ENCODE measurements around the gene ANKRD16. TPM values are rescaled to one million over a fixed set of nuclear protein-coding genes. Genes with fewer than 3 reads are reported as not detected.
A peak's percentile ranks its signal among the peaks of the same experiment; 100 is the strongest.

ANKRD16 gene
- total RNA-seq, 1 experiment from 2014 or later = 12.2 TPM

DNA sequence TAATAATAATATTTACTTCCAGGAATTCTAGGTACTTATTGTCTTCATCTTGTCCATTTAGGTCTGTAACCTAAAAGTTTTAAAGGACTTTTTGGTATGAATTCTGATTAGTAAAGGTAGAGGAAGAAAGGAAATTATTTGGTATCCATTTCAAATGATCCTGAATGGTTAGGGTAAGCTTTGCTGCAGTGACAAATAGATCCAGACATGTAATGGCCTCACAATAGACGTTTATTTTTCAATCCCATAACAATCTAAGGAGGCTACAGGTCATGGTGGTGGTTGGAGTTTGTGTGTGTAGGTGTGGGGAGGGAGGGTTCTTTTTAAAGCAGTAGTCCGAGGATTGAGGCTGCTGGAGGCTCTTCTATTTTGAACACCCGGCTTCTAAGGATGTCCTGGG lies 5.7 kb upstream of the ANKRD16 start:
- Mint-ChIP-seq H3K9me3 (peaks cover 8% of the 10 kb centered on the region; the same call in 1 of the 2 replicates), H3K4me1 (peaks cover 18% of the 10 kb centered on the region), H3K27ac (0 out of 2 replicates have a peak overlapping the region, but pooled peaks have one; percentile 28), H3K36me3 (peaks cover 34% of the 10 kb centered on the region), H3K27me3 (ENCODE audit: low read depth) (no peaks in the 10 kb centered on the region), H3K4me3 (no peak overlapping the region)
- CTCF ChIA-PET = no interaction called here
- POLR2A ChIA-PET = no interaction called here
- DNase-seq (ENCODE audit: low spot score) (no peak), ATAC-seq (no peak)
- TF ChIP-seq, protein P1, sequence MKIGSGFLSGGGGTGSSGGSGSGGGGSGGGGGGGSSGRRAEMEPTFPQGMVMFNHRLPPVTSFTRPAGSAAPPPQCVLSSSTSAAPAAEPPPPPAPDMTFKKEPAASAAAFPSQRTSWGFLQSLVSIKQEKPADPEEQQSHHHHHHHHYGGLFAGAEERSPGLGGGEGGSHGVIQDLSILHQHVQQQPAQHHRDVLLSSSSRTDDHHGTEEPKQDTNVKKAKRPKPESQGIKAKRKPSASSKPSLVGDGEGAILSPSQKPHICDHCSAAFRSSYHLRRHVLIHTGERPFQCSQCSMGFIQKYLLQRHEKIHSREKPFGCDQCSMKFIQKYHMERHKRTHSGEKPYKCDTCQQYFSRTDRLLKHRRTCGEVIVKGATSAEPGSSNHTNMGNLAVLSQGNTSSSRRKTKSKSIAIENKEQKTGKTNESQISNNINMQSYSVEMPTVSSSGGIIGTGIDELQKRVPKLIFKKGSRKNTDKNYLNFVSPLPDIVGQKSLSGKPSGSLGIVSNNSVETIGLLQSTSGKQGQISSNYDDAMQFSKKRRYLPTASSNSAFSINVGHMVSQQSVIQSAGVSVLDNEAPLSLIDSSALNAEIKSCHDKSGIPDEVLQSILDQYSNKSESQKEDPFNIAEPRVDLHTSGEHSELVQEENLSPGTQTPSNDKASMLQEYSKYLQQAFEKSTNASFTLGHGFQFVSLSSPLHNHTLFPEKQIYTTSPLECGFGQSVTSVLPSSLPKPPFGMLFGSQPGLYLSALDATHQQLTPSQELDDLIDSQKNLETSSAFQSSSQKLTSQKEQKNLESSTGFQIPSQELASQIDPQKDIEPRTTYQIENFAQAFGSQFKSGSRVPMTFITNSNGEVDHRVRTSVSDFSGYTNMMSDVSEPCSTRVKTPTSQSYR (CRISPR knock-in tag; IDR thresholded peaks at IDR 0.05) = no peak
- TF ChIP-seq, protein P2, sequence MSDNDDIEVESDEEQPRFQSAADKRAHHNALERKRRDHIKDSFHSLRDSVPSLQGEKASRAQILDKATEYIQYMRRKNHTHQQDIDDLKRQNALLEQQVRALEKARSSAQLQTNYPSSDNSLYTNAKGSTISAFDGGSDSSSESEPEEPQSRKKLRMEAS (CRISPR knock-in tag; IDR thresholded peaks at IDR 0.05) = no peak
- TF ChIP-seq, protein P3, sequence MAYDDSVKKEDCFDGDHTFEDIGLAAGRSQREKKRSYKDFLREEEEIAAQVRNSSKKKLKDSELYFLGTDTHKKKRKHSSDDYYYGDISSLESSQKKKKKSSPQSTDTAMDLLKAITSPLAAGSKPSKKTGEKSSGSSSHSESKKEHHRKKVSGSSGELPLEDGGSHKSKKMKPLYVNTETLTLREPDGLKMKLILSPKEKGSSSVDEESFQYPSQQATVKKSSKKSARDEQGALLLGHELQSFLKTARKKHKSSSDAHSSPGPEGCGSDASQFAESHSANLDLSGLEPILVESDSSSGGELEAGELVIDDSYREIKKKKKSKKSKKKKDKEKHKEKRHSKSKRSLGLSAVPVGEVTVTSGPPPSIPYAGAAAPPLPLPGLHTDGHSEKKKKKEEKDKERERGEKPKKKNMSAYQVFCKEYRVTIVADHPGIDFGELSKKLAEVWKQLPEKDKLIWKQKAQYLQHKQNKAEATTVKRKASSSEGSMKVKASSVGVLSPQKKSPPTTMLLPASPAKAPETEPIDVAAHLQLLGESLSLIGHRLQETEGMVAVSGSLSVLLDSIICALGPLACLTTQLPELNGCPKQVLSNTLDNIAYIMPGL (CRISPR knock-in tag; IDR thresholded peaks at IDR 0.05) = no peak

DNA sequence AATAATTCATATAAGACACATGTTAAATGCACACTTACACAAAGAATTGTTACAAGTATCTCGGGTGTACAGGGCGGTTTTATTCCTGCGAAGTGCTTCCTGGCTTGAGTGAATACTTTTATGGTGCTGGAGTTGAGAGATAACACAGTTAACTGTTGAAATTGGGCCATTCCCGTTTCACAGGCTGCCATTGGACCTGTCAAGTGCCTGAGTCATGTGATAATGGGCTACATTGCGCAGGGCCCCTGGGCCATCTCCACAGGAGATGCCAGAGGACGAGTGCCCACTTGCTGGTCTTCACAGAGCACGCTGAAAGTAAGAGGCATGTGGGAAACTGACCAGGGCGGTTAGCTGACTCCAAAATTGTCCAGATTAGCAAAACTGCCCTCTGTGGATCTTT lies 5.2 kb upstream of the ANKRD16 start:
- H3K27ac Mint-ChIP-seq = no peak overlapping the region; the same call in 1 of the 2 replicates
- H3K27me3 Mint-ChIP-seq (ENCODE audit: low read depth) = no peaks in the 10 kb centered on the region
- peaks cover 34% of the 10 kb centered on the region for H3K36me3 Mint-ChIP-seq
- H3K4me3 Mint-ChIP-seq = no peak overlapping the region
- ChIA-PET POLR2A (no interaction called here), CTCF (no interaction called here)
- H3K9me3 Mint-ChIP-seq = peaks cover 8% of the 10 kb centered on the region; the same call in 1 of the 2 replicates
- DNase-seq (ENCODE audit: low spot score) = no peak
- ATAC-seq = no peak
- peaks cover 18% of the 10 kb centered on the region for H3K4me1 Mint-ChIP-seq
- TF ChIP-seq, protein P4, sequence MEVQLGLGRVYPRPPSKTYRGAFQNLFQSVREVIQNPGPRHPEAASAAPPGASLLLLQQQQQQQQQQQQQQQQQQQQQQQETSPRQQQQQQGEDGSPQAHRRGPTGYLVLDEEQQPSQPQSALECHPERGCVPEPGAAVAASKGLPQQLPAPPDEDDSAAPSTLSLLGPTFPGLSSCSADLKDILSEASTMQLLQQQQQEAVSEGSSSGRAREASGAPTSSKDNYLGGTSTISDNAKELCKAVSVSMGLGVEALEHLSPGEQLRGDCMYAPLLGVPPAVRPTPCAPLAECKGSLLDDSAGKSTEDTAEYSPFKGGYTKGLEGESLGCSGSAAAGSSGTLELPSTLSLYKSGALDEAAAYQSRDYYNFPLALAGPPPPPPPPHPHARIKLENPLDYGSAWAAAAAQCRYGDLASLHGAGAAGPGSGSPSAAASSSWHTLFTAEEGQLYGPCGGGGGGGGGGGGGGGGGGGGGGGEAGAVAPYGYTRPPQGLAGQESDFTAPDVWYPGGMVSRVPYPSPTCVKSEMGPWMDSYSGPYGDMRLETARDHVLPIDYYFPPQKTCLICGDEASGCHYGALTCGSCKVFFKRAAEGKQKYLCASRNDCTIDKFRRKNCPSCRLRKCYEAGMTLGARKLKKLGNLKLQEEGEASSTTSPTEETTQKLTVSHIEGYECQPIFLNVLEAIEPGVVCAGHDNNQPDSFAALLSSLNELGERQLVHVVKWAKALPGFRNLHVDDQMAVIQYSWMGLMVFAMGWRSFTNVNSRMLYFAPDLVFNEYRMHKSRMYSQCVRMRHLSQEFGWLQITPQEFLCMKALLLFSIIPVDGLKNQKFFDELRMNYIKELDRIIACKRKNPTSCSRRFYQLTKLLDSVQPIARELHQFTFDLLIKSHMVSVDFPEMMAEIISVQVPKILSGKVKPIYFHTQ (CRISPR knock-in tag; IDR thresholded peaks at IDR 0.05) = no peak
- TF ChIP-seq, protein P5, sequence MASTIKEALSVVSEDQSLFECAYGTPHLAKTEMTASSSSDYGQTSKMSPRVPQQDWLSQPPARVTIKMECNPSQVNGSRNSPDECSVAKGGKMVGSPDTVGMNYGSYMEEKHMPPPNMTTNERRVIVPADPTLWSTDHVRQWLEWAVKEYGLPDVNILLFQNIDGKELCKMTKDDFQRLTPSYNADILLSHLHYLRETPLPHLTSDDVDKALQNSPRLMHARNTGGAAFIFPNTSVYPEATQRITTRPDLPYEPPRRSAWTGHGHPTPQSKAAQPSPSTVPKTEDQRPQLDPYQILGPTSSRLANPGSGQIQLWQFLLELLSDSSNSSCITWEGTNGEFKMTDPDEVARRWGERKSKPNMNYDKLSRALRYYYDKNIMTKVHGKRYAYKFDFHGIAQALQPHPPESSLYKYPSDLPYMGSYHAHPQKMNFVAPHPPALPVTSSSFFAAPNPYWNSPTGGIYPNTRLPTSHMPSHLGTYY (CRISPR knock-in tag; IDR thresholded peaks at IDR 0.05) = no peak
- TF ChIP-seq, protein P6, sequence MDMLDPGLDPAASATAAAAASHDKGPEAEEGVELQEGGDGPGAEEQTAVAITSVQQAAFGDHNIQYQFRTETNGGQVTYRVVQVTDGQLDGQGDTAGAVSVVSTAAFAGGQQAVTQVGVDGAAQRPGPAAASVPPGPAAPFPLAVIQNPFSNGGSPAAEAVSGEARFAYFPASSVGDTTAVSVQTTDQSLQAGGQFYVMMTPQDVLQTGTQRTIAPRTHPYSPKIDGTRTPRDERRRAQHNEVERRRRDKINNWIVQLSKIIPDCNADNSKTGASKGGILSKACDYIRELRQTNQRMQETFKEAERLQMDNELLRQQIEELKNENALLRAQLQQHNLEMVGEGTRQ (CRISPR knock-in tag; IDR thresholded peaks at IDR 0.05) = no peak
- TF ChIP-seq ATF1 (CRISPR knock-in tag; IDR thresholded peaks at IDR 0.05) = no peak
- no peak for TF ChIP-seq MXD4 (CRISPR knock-in tag; IDR thresholded peaks at IDR 0.05; ENCODE audit: borderline replicate concordance)
- TF ChIP-seq, protein P7, sequence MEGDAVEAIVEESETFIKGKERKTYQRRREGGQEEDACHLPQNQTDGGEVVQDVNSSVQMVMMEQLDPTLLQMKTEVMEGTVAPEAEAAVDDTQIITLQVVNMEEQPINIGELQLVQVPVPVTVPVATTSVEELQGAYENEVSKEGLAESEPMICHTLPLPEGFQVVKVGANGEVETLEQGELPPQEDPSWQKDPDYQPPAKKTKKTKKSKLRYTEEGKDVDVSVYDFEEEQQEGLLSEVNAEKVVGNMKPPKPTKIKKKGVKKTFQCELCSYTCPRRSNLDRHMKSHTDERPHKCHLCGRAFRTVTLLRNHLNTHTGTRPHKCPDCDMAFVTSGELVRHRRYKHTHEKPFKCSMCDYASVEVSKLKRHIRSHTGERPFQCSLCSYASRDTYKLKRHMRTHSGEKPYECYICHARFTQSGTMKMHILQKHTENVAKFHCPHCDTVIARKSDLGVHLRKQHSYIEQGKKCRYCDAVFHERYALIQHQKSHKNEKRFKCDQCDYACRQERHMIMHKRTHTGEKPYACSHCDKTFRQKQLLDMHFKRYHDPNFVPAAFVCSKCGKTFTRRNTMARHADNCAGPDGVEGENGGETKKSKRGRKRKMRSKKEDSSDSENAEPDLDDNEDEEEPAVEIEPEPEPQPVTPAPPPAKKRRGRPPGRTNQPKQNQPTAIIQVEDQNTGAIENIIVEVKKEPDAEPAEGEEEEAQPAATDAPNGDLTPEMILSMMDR (IDR thresholded peaks at IDR 0.05) = no peak
- TF ChIP-seq MYBL2 (CRISPR knock-in tag; IDR thresholded peaks at IDR 0.05) = no peak
- TF ChIP-seq TP53 (CRISPR knock-in tag; IDR thresholded peaks at IDR 0.05) = no peak
- TF ChIP-seq IRF2 (CRISPR knock-in tag; IDR thresholded peaks at IDR 0.05; ENCODE audit: borderline replicate concordance, low read depth) = no peak
- TF ChIP-seq, protein P8, sequence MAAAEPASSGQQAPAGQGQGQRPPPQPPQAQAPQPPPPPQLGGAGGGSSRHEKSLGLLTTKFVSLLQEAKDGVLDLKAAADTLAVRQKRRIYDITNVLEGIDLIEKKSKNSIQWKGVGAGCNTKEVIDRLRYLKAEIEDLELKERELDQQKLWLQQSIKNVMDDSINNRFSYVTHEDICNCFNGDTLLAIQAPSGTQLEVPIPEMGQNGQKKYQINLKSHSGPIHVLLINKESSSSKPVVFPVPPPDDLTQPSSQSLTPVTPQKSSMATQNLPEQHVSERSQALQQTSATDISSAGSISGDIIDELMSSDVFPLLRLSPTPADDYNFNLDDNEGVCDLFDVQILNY (CRISPR knock-in tag; IDR thresholded peaks at IDR 0.05) = no peak
- no peak for TF ChIP-seq TEAD1 (CRISPR knock-in tag; IDR thresholded peaks at IDR 0.05)
- TF ChIP-seq, protein P9, sequence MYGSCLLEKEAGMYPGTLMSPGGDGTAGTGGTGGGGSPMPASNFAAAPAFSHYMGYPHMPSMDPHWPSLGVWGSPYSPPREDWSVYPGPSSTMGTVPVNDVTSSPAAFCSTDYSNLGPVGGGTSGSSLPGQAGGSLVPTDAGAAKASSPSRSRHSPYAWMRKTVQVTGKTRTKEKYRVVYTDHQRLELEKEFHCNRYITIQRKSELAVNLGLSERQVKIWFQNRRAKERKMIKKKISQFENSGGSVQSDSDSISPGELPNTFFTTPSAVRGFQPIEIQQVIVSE (CRISPR knock-in tag; IDR thresholded peaks at IDR 0.05; ENCODE audit: borderline replicate concordance) = no peak
- TF ChIP-seq ETV6 (CRISPR knock-in tag; IDR thresholded peaks at IDR 0.05) = no peak
- TF ChIP-seq, protein P10, sequence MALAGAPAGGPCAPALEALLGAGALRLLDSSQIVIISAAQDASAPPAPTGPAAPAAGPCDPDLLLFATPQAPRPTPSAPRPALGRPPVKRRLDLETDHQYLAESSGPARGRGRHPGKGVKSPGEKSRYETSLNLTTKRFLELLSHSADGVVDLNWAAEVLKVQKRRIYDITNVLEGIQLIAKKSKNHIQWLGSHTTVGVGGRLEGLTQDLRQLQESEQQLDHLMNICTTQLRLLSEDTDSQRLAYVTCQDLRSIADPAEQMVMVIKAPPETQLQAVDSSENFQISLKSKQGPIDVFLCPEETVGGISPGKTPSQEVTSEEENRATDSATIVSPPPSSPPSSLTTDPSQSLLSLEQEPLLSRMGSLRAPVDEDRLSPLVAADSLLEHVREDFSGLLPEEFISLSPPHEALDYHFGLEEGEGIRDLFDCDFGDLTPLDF (CRISPR knock-in tag; IDR thresholded peaks at IDR 0.05) = no peak
- TF ChIP-seq, protein P11, sequence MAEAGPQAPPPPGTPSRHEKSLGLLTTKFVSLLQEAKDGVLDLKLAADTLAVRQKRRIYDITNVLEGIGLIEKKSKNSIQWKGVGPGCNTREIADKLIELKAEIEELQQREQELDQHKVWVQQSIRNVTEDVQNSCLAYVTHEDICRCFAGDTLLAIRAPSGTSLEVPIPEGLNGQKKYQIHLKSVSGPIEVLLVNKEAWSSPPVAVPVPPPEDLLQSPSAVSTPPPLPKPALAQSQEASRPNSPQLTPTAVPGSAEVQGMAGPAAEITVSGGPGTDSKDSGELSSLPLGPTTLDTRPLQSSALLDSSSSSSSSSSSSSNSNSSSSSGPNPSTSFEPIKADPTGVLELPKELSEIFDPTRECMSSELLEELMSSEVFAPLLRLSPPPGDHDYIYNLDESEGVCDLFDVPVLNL (CRISPR knock-in tag; IDR thresholded peaks at IDR 0.05; ENCODE audit: borderline replicate concordance, low read depth) = no peak

Measured in WTC11 (cell line).